Measurements from ENCODE around the gene CCNI. TPM values are rescaled to one million over a fixed set of nuclear protein-coding genes. Genes with fewer than 3 reads are reported as not detected.

CCNI gene
- total and polyA plus RNA-seq, 9 donors: 220 to 772 (median 355) TPM

- Histone ChIP-seq H3K4me3 (no peak overlapping the region), H3K9me3 (no peaks in the 10 kb centered on the region), H3K36me3 (no peaks in the 10 kb centered on the region), H3K27ac (no peak overlapping the region), H3K27me3 (no peaks in the 10 kb centered on the region), H3K4me1 (ENCODE audit: insufficient read depth) (no peaks in the 10 kb centered on the region)
- no peak for TF ChIP-seq EP300 (IDR thresholded peaks at IDR 0.05)
- no peak for TF ChIP-seq CTCF (IDR thresholded peaks at IDR 0.05)
- no peak for TF ChIP-seq POLR2A (IDR thresholded peaks at IDR 0.05)
- DNase-seq: no peak
- WGBS, 3 donors: 98 to 100% (median 100%) methylated on average over 1 of the region's 1 CpG
- intact Hi-C loops (cut with DNase I): no loop called here
Observed at GRCh38 chr4:77110730-77111129, 34.9 kb upstream of the CCNI start.

- Histone ChIP-seq H3K36me3 (no peaks in the 10 kb centered on the region), H3K27me3 (no peaks in the 10 kb centered on the region), H3K4me1 (ENCODE audit: insufficient read depth) (no peaks in the 10 kb centered on the region), H3K27ac (no peak overlapping the region), H3K9me3 (no peaks in the 10 kb centered on the region), H3K4me3 (no peak overlapping the region)
- TF ChIP-seq EP300 (IDR thresholded peaks at IDR 0.05): no peak
- intact Hi-C loops (cut with DNase I): no loop called here
- peak; percentile 60 to 80 (median 66) for DNase-seq
- WGBS, 3 donors: 7 to 8% (median 7%) methylated on average over 8 of the region's 8 CpGs
Observed at GRCh38 chr4:77104791-77105540, 29.2 kb upstream of the CCNI start.

- intact Hi-C loops (cut with DNase I): no loop called here
- no peaks in the 10 kb centered on the region for H3K36me3 ChIP-seq
- H3K27me3 ChIP-seq: no peaks in the 10 kb centered on the region
- H3K27ac ChIP-seq: no peak overlapping the region
- no peak for DNase-seq
- TF ChIP-seq CTCF (IDR thresholded peaks at IDR 0.05) (no peak), POLR2A (IDR thresholded peaks at IDR 0.05) (no peak), EP300 (IDR thresholded peaks at IDR 0.05) (no peak)
- no peak overlapping the region for H3K4me3 ChIP-seq
- 55 to 81% (median 70%) methylated on average over 1 of the region's 1 CpG for WGBS, 3 donors
- H3K4me1 ChIP-seq (ENCODE audit: insufficient read depth): no peaks in the 10 kb centered on the region
- H3K9me3 ChIP-seq: no peaks in the 10 kb centered on the region
Observed at GRCh38 chr4:77104388-77104787, 28.6 kb upstream of the CCNI start.

- H3K4me1 ChIP-seq (ENCODE audit: insufficient read depth): no peaks in the 10 kb centered on the region
- TF ChIP-seq CTCF (IDR thresholded peaks at IDR 0.05) (no peak), POLR2A (IDR thresholded peaks at IDR 0.05) (no peak), EP300 (IDR thresholded peaks at IDR 0.05) (no peak)
- DNase-seq: no peak
- H3K27ac ChIP-seq: no peak overlapping the region
- H3K9me3 ChIP-seq: no peaks in the 10 kb centered on the region
- no peaks in the 10 kb centered on the region for H3K36me3 ChIP-seq
- intact Hi-C loops (cut with DNase I): no loop called here
- H3K4me3 ChIP-seq: no peak overlapping the region
- WGBS, 3 donors: 29 to 54% (median 43%) methylated on average over 2 of the region's 2 CpGs
- H3K27me3 ChIP-seq: no peaks in the 10 kb centered on the region
Observed at GRCh38 chr4:77100234-77100633, 24.4 kb upstream of the CCNI start.

- intact Hi-C loops (cut with DNase I): loop anchor here in 1 of 4 donors (5.0 kb wide), 1 partner anchor 105 kb away; no protein-coding TSS in a partner anchor
- Histone ChIP-seq H3K27ac (no peak overlapping the region), H3K4me3 (no peak overlapping the region), H3K9me3 (no peaks in the 10 kb centered on the region), H3K36me3 (no peaks in the 10 kb centered on the region), H3K4me1 (ENCODE audit: insufficient read depth) (no peaks in the 10 kb centered on the region), H3K27me3 (no peaks in the 10 kb centered on the region)
- TF ChIP-seq CTCF (IDR thresholded peaks at IDR 0.05): no peak
- no peak for TF ChIP-seq EP300 (IDR thresholded peaks at IDR 0.05)
- TF ChIP-seq POLR2A (IDR thresholded peaks at IDR 0.05): no peak
- no peak for DNase-seq
Observed at GRCh38 chr4:77097611-77098010, 21.8 kb upstream of the CCNI start.
